Activated T-helper 1 cell treated with anti-CD3 and anti-CD28 coated beads, Interleukin-2, amount 50 U/mL, for 16 hours (primary cell): ENCODE results near the gene SYMPK.
"Not testable (repeated sequence)": the region's sequence is repeated elsewhere in the genome, so short reads cannot be mapped to it uniquely, and the experiment has no call there.

Experiments used
- DNase-seq, 2 donors: peaks; one replicate each; pipeline ENCODE4 v3.0.0-alpha.2; 2020; ENCODE audit warnings: low read depth in 1 of 2, low spot score in 1 of 2

The SYMPK gene

DNA sequence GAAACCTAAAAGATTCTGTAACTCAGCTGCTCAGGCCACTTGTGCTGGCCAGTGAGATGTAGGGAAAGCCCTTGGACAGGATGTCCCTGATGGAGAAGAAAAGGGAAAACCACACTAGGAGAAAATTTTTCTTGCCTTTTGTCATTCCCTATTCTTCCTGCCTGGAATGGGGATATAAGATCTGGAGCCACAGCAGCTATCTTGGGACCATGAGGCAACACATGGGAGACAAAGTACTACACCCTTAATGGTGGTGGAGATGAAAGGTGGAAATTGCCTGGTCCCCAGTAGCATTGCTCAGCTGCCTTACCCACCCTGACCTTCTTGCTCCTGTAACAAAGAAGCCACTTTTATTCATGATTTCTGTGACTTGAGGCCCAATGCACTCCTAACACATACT lies 57.2 kb downstream of the SYMPK start:
- DNase-seq, result no peak

GRCh38 chr19:45804959-45805230 lies 58.1 kb downstream of the SYMPK start:
- DNase-seq, result no peak

DNA sequence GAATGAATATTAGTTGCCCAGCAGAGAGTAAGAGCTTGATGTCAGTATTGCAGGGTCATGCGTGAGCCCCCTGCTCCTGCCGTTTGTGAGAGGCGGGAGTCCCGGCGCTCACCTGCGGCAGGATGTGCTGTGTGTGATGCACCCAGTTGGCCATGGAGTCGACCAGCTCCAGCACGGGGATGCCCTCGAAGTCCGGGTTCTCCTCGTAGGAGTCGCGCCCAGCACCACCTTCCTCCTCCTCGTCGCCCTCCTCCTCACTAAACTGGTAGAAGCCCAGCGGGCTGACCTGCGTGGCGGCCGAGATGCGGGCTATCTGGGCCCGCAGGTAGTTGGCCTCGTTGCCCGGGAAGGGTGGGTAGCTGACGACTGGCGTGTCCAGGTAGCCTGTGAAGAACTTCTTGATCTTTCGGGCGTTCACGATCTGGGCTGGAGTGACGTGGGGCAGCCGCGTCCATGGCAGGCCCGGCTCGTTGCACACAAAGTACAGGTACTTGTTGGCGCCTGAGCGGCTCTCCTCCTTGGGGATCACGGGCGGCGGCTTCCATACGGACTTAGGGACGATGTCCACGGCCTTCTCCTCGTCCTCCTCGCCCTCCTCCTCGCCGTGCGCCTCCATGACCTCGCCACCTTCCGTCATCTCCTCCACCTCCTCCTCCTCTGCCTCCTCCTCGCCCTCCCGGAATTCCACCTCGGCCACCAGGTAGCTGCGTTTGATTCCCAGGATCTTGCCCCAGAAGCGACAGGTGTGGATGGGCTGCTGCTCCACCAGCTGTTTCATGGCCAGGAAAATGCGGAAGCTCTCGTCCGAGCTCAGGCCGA lies 58.6 kb downstream of the SYMPK start:
- DNase-seq, result no peak

GRCh38 chr19:45801603-45802175 lies 61.3 kb downstream of the SYMPK start:
- DNase-seq, result no peak

DNA sequence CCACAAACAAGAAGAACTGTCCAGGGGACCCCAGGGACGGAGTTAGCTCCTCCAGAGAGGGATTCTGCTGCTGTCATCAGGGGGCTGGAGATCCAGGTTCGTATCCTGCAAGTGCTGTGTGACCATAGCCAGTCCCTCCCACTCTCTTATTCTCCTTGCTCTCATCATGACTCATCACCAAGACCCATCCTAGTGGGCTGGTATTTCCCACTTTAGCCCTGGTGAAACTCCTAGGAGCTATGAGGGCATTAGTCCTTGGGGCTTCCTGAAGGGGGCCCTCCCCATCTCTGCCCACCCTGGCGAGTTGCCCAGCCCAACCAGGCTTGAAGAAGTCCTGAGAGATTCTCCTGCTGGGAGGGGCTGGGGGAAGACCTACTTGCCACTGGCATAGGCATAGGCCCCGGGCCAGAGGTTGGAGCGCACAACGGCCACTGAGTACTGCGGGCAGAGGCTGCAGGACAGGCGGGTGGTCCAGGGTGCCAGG lies 62.8 kb downstream of the SYMPK start:
- no peak for DNase-seq

GRCh38 chr19:45799541-45799940 lies 63.4 kb downstream of the SYMPK start:
- not testable (repeated sequence) for DNase-seq

DNA sequence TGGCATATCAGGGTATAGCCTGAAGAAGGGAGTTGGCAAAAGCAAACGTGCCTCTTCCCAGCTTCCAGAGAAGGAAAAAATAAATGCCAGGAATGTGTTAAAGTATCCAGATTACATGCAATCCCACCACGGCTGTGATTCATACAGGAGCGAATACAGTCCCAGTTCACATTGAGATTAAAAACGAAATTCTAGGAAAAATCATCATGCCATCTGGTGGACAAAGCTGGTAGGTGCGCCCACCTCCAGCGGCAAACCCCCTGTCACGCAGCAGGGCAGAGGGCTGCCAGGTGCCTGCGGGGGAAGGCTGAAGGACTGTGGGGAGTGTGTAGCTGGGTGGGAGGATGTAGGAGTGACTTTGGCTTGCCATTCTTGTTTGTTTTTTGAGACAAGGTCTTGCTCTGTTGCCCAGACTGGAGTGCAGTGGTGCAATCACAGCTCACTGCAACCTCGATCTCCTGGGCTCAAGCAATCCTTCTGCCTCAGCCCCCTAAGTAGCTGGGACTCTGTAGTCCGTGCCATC lies 63.9 kb downstream of the SYMPK start:
- peak; percentile 23 to 42 for DNase-seq

GRCh38 chr19:45794627-45795026 lies 68.3 kb downstream of the SYMPK start:
- DNase-seq, result no peak

GRCh38 chr19:45793876-45794275 lies 69.1 kb downstream of the SYMPK start:
- no peak for DNase-seq

DNA sequence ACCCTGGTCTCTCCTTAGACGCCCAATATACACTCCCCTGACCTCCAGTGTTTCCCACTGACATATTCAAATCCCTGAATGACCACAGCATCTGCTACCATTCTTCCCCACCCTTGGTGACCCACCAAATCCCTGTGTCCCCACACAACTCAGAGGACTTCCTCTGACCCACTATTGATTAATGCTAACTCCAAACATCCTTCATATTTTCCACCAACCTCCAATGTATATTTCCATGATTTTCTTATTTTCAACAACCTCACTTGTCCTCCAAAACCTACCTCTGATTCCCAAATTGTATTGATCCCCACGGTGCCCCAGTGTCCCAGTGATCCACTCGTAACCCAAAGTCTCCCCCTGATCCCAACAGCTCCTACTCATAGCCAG lies 69.8 kb downstream of the SYMPK start:
- DNase-seq, result no peak

GRCh38 chr19:45792470-45793177 lies 70.3 kb downstream of the SYMPK start, which contains the start of gene DMWD:
TSS of gene DMWD (minus strand) at chr19:45792845. CDS start at chr19:45792756, 89 bp downstream.
- peak; percentile 98 to 99 for DNase-seq

- no peak for DNase-seq
Measured at GRCh38 chr19:45791744-45792469, 71.0 kb downstream of the SYMPK start.

DNA sequence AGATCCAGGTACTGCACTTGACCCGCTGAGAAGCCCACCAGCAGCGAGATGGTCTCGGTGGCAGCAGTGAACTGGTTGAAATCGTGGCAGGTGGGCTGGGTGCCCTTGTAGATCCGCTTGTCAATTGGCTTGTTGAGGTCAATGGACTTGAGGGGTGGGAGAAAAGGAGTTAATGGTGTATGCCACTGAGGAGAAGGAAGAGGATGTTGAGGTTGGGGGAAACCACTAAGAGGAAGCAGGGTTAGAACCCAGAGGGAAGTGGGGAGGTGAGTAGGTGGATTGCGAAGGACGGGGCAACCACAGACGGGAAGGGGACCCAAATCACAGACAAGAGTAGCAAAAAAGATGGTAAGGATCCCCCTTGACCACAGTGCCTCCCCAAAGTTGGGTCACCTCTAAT lies 72.0 kb downstream of the SYMPK start:
- DNase-seq, result no peak

DNA sequence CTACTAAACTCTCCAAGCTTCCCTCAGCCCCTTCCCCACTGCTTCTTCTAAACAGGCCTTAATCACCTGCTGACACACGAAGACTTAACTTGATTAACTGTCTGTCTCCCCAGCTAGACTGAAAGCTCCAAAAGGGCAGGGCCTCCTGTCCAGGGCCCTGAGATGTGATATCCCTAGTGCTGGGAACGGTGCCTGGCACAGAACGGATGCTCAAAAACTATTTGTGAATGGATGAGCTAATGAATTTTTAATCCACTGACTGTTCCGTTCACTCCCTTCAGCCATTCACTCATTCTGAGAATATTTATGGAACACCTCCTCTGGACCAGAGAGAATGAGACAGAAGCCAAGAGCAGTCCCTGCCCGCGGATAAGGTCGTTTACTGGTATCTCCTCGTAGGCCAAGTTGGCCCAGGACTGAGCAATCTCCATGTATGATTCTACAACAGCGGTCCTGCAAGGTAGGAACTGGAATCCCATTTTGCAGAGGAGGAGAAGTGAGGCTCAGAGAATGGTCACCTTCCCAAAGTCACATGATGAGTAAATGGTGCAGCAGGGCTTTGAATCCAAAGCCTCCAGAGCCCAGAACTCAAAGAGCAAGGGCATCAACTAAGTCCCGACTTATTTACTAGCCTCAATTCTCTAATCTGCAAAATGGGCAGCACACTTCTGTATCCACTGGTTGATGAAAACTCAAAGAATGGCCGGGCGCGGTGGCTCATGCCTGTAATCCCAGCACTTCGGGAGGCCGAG lies 73.7 kb downstream of the SYMPK start:
- no peak for DNase-seq

- DNase-seq, result no peak
Measured at GRCh38 chr19:45786533-45786894, 76.4 kb downstream of the SYMPK start.

- no peak for DNase-seq
Measured at GRCh38 chr19:45785781-45786532, 77.0 kb downstream of the SYMPK start.

DNA sequence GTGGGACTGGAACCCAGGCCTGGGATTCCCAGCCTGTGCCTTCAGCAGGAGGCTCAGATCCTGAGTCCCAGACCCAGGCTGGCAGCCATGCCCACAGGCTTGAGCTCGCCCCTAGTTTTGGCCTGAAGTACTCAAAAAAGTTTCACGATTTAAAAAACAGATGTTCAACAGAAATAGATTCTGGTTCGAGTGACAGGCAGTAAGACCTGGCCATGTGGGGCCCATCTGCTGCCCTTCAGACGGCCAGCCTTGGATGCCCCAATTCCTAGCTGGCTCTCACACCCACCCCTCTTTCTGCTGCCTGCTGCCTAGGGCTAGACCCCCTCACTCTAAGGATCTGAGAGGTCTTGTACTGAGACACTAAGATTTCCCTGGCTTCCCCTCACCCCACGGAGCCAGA lies 77.8 kb downstream of the SYMPK start:
- DNase-seq, result no peak

GRCh38 chr19:45784096-45784495 lies 78.9 kb downstream of the SYMPK start:
- DNase-seq, result no peak

DNA sequence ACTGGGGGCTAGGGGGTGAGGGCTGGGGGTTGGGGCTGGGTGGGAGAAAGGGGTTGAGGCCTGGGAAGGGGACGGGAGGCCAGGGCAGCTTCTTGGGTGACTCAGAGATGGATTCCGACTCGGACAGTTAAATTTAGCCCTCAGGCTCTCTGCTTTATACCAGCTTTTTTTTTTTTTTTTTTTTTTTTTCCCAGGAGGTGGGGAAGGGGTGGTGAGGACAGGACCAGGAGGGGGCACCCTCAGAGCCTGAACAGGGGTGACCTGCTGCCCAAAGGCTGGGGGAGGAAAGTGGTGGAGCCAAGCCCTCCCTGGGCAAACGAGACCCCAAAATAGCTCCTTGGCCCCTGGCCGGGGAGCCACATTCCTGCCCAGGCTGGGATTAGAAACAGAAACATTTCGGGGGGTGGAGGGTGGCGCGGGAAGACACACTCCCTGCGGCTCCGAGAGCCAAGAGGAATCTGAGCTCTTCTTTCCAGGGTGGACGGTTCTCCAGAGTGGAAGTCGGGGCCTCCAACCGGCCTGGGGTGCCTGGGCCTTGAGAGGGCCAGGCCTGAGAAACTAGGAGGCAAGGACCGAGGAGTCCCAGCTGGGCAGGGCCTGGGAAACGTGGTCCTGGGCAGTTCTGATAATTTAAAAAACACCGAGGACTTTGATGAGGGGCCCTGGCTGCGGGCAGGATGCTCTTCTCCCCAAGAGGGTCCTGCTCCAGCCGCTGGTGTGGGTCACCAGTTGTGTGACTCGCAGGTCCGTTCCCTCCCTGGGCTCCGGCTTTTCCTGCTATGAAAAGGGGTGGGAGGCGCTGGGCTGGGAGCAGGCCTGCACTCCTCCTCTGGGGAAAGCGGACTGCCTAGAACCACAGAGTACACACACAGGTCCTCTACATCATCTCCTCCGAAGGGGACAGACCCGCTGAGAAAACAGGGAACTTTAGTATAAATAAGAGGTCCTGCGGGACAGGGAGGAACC lies 79.8 kb downstream of the SYMPK start:
- no peak for DNase-seq
